Uterus (tissue), 4 donors: ENCODE data around the gene AGBL4. TPM values are rescaled to one million over a fixed set of nuclear protein-coding genes. Genes with fewer than 3 reads are reported as not detected.

Source experiments
- DNase-seq, 2 donors: peaks; one replicate each; pipeline ENCODE4 v3.0.0-alpha.2; 2019 to 2020
- H3K27ac ChIP-seq, 2 donors: fragments of 200-600 bp; sonication (generic); 1 replicate in 1 of 2; 2 replicates in 1 of 2; pipeline ENCODE4 v1.5.1; 2016 to 2018
- H3K27me3 ChIP-seq, 2 donors: fragments of 200-600 bp; sonication (generic); one replicate each; pipeline ENCODE4 v1.5.1; 2018 to 2019; ENCODE audit warnings: control low read depth in 1 of 2
- H3K36me3 ChIP-seq, 2 donors: fragments of 200-600 bp; sonication (generic); one replicate each; pipeline ENCODE4 v1.5.1; 2019; ENCODE audit warnings: control low read depth in 1 of 2
- H3K4me1 ChIP-seq, 2 donors: fragments of 200-600 bp; sonication (generic); one replicate each; pipeline ENCODE4 v1.5.1; 2018 to 2019; ENCODE audit warnings: control low read depth in 1 of 2
- H3K4me3 ChIP-seq, 2 donors: fragments of 200-600 bp; sonication (generic); 1 replicate in 1 of 2; 2 replicates in 1 of 2; pipeline ENCODE4 v1.5.1; 2018 to 2019; ENCODE audit warnings: mild to moderate bottlenecking in 1 of 2
- H3K9me3 ChIP-seq, 2 donors: fragments of 200-600 bp; sonication (generic); one replicate each; pipeline ENCODE4 v1.5.1; 2019; ENCODE audit warnings: control low read depth in 1 of 2
- CTCF ChIP-seq, 4 experiments: fragments of 200-600 bp in 2 of 4; fragments of 450-650 bp in 2 of 4; sonication (generic) in 2 of 4; IDR thresholded peaks; one replicate each; pipeline ENCODE4 v1.5.1; 2016 to 2019; ENCODE audit warnings: antibody characterized with exemption in 4 of 4, mild to moderate bottlenecking in 2 of 4, moderate library complexity in 1 of 4
- POLR2A ChIP-seq, 2 donors: fragments of 450-650 bp; IDR thresholded peaks; one replicate each; pipeline ENCODE4 v1.6.1; 2016; ENCODE audit warnings: antibody characterized with exemption in 2 of 2, mild to moderate bottlenecking in 1 of 2, moderate library complexity in 1 of 2
- intact Hi-C: fragments of 100-400 bp; cut with DNase I; formaldehyde crosslinking; loops from one replicate; pipeline ENCODE4 v1.15.1; 2023; ENCODE audit warnings: low total_unique reads
- total RNA-seq, 4 donors: library from RNA; depleted of rRNA in 3 of 4; stranded (reverse); fragments of >200 nt in 3 of 4; gene quantifications; one replicate each; pipeline versions ENCODE4 v1.1.0 to v1.2.4, GENCODE V29; 2014 to 2023
- donor health status: DM: yes; HTN: yes; CAD: no.

The AGBL4 gene
- total RNA-seq, 4 donors from 2014 or later, result 0.85 to 1.9 TPM; not detected in 2

GRCh38 chr1:48808496-48808895 is 1215.3 kb downstream of the AGBL4 start:
- DNase-seq, result no peak
- Histone ChIP-seq H3K27ac (no peak overlapping the region), H3K27me3 (no peaks in the 10 kb centered on the region), H3K4me3 (no peak overlapping the region), H3K9me3 (no peaks in the 10 kb centered on the region), H3K36me3 (no peaks in the 10 kb centered on the region), H3K4me1 (no peaks in the 10 kb centered on the region)
- intact Hi-C loops, result no loop called here
- no peak for TF ChIP-seq POLR2A (IDR thresholded peaks at IDR 0.05)
- no peak for TF ChIP-seq CTCF (IDR thresholded peaks at IDR 0.05)

- intact Hi-C loops, result no loop called here
Measured at GRCh38 chr1:48807554-48808260, 1216.0 kb downstream of the AGBL4 start.

GRCh38 chr1:48803474-48803873 is 1220.3 kb downstream of the AGBL4 start:
- no peak for TF ChIP-seq CTCF (IDR thresholded peaks at IDR 0.05)
- no peak for TF ChIP-seq POLR2A (IDR thresholded peaks at IDR 0.05)
- no peaks in the 10 kb centered on the region for H3K4me1 ChIP-seq
- no peak overlapping the region for H3K27ac ChIP-seq
- DNase-seq, result no peak
- H3K4me3 ChIP-seq, result no peak overlapping the region
- no peaks in the 10 kb centered on the region for H3K9me3 ChIP-seq
- H3K27me3 ChIP-seq, result no peaks in the 10 kb centered on the region
- intact Hi-C loops, result no loop called here
- no peaks in the 10 kb centered on the region for H3K36me3 ChIP-seq

More at GRCh38 chr1:48807554-48808260, 1216.0 kb downstream of the AGBL4 start:
- TF ChIP-seq CTCF (IDR thresholded peaks at IDR 0.05) (no peak), POLR2A (IDR thresholded peaks at IDR 0.05) (no peak)
- Histone ChIP-seq H3K36me3 (no peaks in the 10 kb centered on the region), H3K27me3 (no peaks in the 10 kb centered on the region), H3K4me1 (no peaks in the 10 kb centered on the region), H3K4me3 (no peak overlapping the region), H3K27ac (no peak overlapping the region), H3K9me3 (no peaks in the 10 kb centered on the region)
- DNase-seq, result no peak

- H3K27ac ChIP-seq, result no peak overlapping the region
- DNase-seq, result no peak
- no peak overlapping the region for H3K4me3 ChIP-seq
- no peak for TF ChIP-seq POLR2A (IDR thresholded peaks at IDR 0.05)
- TF ChIP-seq CTCF (IDR thresholded peaks at IDR 0.05), result no peak
- H3K9me3 ChIP-seq, result no peaks in the 10 kb centered on the region
- H3K4me1 ChIP-seq, result no peaks in the 10 kb centered on the region
- intact Hi-C loops, result no loop called here
- no peaks in the 10 kb centered on the region for H3K36me3 ChIP-seq
- H3K27me3 ChIP-seq, result no peaks in the 10 kb centered on the region
Measured at GRCh38 chr1:48794816-48795215, 1228.9 kb downstream of the AGBL4 start.

GRCh38 chr1:48793863-48794262 is 1229.9 kb downstream of the AGBL4 start:
- TF ChIP-seq CTCF (IDR thresholded peaks at IDR 0.05), result no peak
- no peak for TF ChIP-seq POLR2A (IDR thresholded peaks at IDR 0.05)
- no peaks in the 10 kb centered on the region for H3K9me3 ChIP-seq
- no peak for DNase-seq
- H3K4me3 ChIP-seq, result no peak overlapping the region
- H3K4me1 ChIP-seq, result no peaks in the 10 kb centered on the region
- no peaks in the 10 kb centered on the region for H3K27me3 ChIP-seq
- H3K36me3 ChIP-seq, result no peaks in the 10 kb centered on the region
- no peak overlapping the region for H3K27ac ChIP-seq
- intact Hi-C loops, result no loop called here
